Suprapubic skin (tissue), 4 donors: ENCODE data around the gene CACNA1A. TPM values are rescaled to one million over a fixed set of nuclear protein-coding genes. Genes with fewer than 3 reads are reported as not detected.
"Not testable (repeated sequence)": the region's sequence is repeated elsewhere in the genome, so short reads cannot be mapped to it uniquely, and the experiment has no call there.

Experiments
- DNase-seq, 2 donors: peaks; one replicate each; pipeline ENCODE4 v3.0.0-alpha.2; 2019; ENCODE audit warnings: low spot score in 2 of 2
- H3K27ac ChIP-seq: fragments of 200-600 bp; sonication (generic); one replicate; pipeline ENCODE4 v1.5.1; 2019
- H3K27me3 ChIP-seq: fragments of 200-600 bp; sonication (generic); one replicate; pipeline ENCODE4 v1.5.1; 2019
- H3K36me3 ChIP-seq: fragments of 200-600 bp; sonication (generic); one replicate; pipeline ENCODE4 v1.5.1; 2019
- H3K4me1 ChIP-seq: fragments of 200-600 bp; sonication (generic); one replicate; pipeline ENCODE4 v1.5.1; 2019
- H3K4me3 ChIP-seq: fragments of 200-600 bp; sonication (generic); one replicate; pipeline ENCODE4 v1.5.1; 2019; ENCODE audit warnings: mild to moderate bottlenecking
- H3K9me3 ChIP-seq: fragments of 200-600 bp; sonication (generic); one replicate; pipeline ENCODE4 v1.5.1; 2019
- CTCF ChIP-seq, 2 donors: fragments of 200-600 bp in 1 of 2; fragments of 450-650 bp in 1 of 2; sonication (generic) in 1 of 2; IDR thresholded peaks; one replicate each; pipeline ENCODE4 v1.5.1; 2016 to 2019; ENCODE audit warnings: antibody characterized with exemption in 2 of 2, mild to moderate bottlenecking in 1 of 2, moderate library complexity in 1 of 2
- EP300 ChIP-seq: sonication (generic); formaldehyde crosslinking; IDR thresholded peaks from one replicate; pipeline ENCODE4 v1.6.1; 2017; ENCODE audit warnings: antibody characterized with exemption
- POLR2A ChIP-seq, 2 donors: fragments of 450-650 bp; IDR thresholded peaks; one replicate each; pipeline ENCODE4 v1.6.1; 2017; ENCODE audit warnings: antibody characterized with exemption in 2 of 2, mild to moderate bottlenecking in 2 of 2, moderate library complexity in 2 of 2
- POLR2AphosphoS5 ChIP-seq, 3 donors: sonication (generic); formaldehyde crosslinking; IDR thresholded peaks; one replicate each; pipeline ENCODE4 v1.6.1; 2017; ENCODE audit warnings: antibody characterized with exemption in 3 of 3
- WGBS: methylation state at CpG from one replicate; pipeline ENCODE4 v1.1.5; 2018; 5-methylcytosine and 5-hydroxymethylcytosine counted together
- total RNA-seq, 4 donors: library from RNA; depleted of rRNA; stranded (reverse); fragments of >200 nt; gene quantifications; one replicate each; pipeline ENCODE4 v1.1.0, GENCODE V29; 2016

Gene CACNA1A
- total RNA-seq, 4 donors from 2014 or later = 0.26 to 0.42 (median 0.35) TPM

- H3K4me1 ChIP-seq = no peaks in the 10 kb centered on the region
- H3K27ac ChIP-seq = no peak overlapping the region
- no peak overlapping the region for H3K4me3 ChIP-seq
- 21% methylated on average over 6 of the region's 6 CpGs for WGBS
- H3K36me3 ChIP-seq = no peaks in the 10 kb centered on the region
- H3K27me3 ChIP-seq = peaks cover 29% of the 10 kb centered on the region
- H3K9me3 ChIP-seq = no peaks in the 10 kb centered on the region
- TF ChIP-seq EP300 (no peak), POLR2AphosphoS5 (IDR thresholded peaks at IDR 0.05) (no peak), CTCF (IDR thresholded peaks at IDR 0.05) (no peak), POLR2A (IDR thresholded peaks at IDR 0.05) (no peak)
- DNase-seq = no peak
Observed at GRCh38 chr19:13530720-13531119, 24.4 kb upstream of the CACNA1A start.

GRCh38 chr19:13529721-13530120 is 23.4 kb upstream of the CACNA1A start:
- DNase-seq, H3K4me3 ChIP-seq, H3K27ac ChIP-seq, H3K36me3 ChIP-seq, H3K4me1 ChIP-seq, H3K9me3 ChIP-seq: not testable (repeated sequence)
- peaks cover 33% of the 10 kb centered on the region for H3K27me3 ChIP-seq
- WGBS = 79% methylated on average over 2 of the region's 2 CpGs

GRCh38 chr19:13526552-13526951 is 20.3 kb upstream of the CACNA1A start:
- H3K27ac ChIP-seq = no peak overlapping the region
- WGBS = 23% methylated on average over 2 of the region's 2 CpGs
- H3K4me1 ChIP-seq = no peaks in the 10 kb centered on the region
- no peak for DNase-seq
- H3K9me3 ChIP-seq = no peaks in the 10 kb centered on the region
- H3K36me3 ChIP-seq = no peaks in the 10 kb centered on the region
- no peak overlapping the region for H3K4me3 ChIP-seq
- no peak for TF ChIP-seq POLR2A (IDR thresholded peaks at IDR 0.05)
- no peak for TF ChIP-seq EP300
- TF ChIP-seq CTCF (IDR thresholded peaks at IDR 0.05) = no peak
- no peak for TF ChIP-seq POLR2AphosphoS5 (IDR thresholded peaks at IDR 0.05)
- H3K27me3 ChIP-seq = peaks cover 23% of the 10 kb centered on the region

- Histone ChIP-seq H3K4me3 (no peak overlapping the region), H3K36me3 (no peaks in the 10 kb centered on the region), H3K9me3 (peaks cover 5% of the 10 kb centered on the region), H3K4me1 (no peaks in the 10 kb centered on the region), H3K27me3 (peaks cover 18% of the 10 kb centered on the region), H3K27ac (no peak overlapping the region)
- TF ChIP-seq CTCF (IDR thresholded peaks at IDR 0.05) = no peak
- no peak for TF ChIP-seq POLR2A (IDR thresholded peaks at IDR 0.05)
- no peak for DNase-seq
Observed at GRCh38 chr19:13521066-13521465, 14.8 kb upstream of the CACNA1A start.

GRCh38 chr19:13511947-13512346 is 5.7 kb upstream of the CACNA1A start:
- H3K4me3 ChIP-seq = no peak overlapping the region
- no peaks in the 10 kb centered on the region for H3K36me3 ChIP-seq
- WGBS = 30% methylated on average over 2 of the region's 2 CpGs
- no peaks in the 10 kb centered on the region for H3K9me3 ChIP-seq
- peaks cover 50% of the 10 kb centered on the region for H3K27me3 ChIP-seq
- no peak for DNase-seq
- TF ChIP-seq CTCF (IDR thresholded peaks at IDR 0.05) = no peak
- no peak for TF ChIP-seq POLR2A (IDR thresholded peaks at IDR 0.05)
- no peak for TF ChIP-seq POLR2AphosphoS5 (IDR thresholded peaks at IDR 0.05)
- no peak for TF ChIP-seq EP300
- H3K27ac ChIP-seq = no peak overlapping the region
- H3K4me1 ChIP-seq = no peaks in the 10 kb centered on the region

- H3K27me3 ChIP-seq = peaks cover 82% of the 10 kb centered on the region
- 5% methylated on average over 22 of the region's 22 CpGs for WGBS
- no peak overlapping the region for H3K4me3 ChIP-seq
- DNase-seq = no peak
- H3K27ac ChIP-seq = no peak overlapping the region
- no peaks in the 10 kb centered on the region for H3K36me3 ChIP-seq
- H3K9me3 ChIP-seq = no peaks in the 10 kb centered on the region
- H3K4me1 ChIP-seq = peaks cover 7% of the 10 kb centered on the region
- TF ChIP-seq POLR2A (IDR thresholded peaks at IDR 0.05) (no peak), CTCF (IDR thresholded peaks at IDR 0.05) (no peak), EP300 (no peak), POLR2AphosphoS5 (IDR thresholded peaks at IDR 0.05) (no peak)
Observed at GRCh38 chr19:13507053-13507611, 853 bp upstream of the CACNA1A start.
